PC-3 (cell line): ENCODE data around the gene RPL9.

Experiments
- EZH2phosphoT487 ChIP-seq: fragments of 300-600 bp; sonication (generic); IDR thresholded peaks from 2 replicates; pipeline ENCODE4 v1.6.1; 2018; ENCODE audit warnings: mild to moderate bottlenecking, antibody characterized with exemption, low read length, borderline replicate concordance
- TF ChIP-seq, protein P1 (sequence below): fragments of 300-600 bp; sonication (generic); conservative IDR thresholded peaks from 2 replicates; pipeline ENCODE4 v1.5.1; 2017; ENCODE audit warnings: antibody characterized with exemption, low read depth, mild to moderate bottlenecking, low read length

DNA sequence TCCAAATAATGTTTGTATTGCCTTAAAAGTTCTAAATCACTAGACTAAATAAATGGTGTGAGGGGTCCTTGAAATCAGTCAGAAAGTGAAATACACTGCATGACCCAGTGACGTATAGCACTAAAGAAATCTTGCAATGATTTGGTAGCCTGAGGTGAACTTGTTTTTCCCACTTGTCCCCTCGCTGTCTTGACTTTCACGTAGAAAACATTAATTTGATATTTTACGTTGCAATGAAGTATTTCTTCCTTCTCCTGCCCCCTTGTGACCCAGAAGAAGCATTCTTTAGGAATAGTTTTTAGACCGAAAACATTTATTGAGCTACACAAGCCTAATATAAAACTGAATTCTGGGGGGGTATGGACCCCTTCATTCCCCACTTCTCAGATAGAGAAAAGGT is 48.3 kb downstream of the RPL9 start:
- no peak for TF ChIP-seq EZH2phosphoT487
- TF ChIP-seq, protein P1, sequence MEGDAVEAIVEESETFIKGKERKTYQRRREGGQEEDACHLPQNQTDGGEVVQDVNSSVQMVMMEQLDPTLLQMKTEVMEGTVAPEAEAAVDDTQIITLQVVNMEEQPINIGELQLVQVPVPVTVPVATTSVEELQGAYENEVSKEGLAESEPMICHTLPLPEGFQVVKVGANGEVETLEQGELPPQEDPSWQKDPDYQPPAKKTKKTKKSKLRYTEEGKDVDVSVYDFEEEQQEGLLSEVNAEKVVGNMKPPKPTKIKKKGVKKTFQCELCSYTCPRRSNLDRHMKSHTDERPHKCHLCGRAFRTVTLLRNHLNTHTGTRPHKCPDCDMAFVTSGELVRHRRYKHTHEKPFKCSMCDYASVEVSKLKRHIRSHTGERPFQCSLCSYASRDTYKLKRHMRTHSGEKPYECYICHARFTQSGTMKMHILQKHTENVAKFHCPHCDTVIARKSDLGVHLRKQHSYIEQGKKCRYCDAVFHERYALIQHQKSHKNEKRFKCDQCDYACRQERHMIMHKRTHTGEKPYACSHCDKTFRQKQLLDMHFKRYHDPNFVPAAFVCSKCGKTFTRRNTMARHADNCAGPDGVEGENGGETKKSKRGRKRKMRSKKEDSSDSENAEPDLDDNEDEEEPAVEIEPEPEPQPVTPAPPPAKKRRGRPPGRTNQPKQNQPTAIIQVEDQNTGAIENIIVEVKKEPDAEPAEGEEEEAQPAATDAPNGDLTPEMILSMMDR, result peak; percentile 31; the same call in 1 of the 2 replicates
